ENCODE results near the gene ASB2. TPM values are rescaled to one million over a fixed set of nuclear protein-coding genes. Genes with fewer than 3 reads are reported as not detected.

ASB2 gene
- total and polyA plus RNA-seq, 2 experiments from 2014 or later: 191 to 208 TPM

DNA sequence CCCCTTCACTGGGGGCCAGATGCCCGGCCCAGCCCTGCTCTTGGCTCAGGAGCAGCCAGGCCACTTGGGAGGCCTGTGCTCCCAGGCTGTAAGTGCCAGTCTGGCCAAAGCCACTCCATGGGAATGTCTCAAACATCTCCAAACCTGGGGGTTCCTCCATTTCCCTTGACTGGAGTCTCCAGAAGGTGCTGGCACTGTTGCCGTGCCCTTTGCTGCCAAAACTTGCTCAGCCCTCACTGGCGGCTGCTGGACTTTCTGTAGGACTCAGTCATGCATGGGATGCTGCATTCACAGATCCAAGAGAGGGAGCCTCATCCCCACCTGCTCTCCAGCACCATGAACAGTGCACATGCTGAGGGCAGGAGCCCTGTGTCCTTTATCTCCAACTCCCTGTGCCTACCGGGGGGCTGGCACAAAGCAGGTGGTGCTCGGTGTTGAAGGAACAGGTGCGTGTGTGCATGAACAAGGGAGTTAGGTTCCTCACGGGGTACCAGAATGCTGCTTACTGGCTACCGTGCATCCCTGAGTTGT, 40.1 kb upstream of the ASB2 start:
- Histone ChIP-seq H3K4me3 (no peak overlapping the region), H3K27me3 (no peaks in the 10 kb centered on the region)

DNA sequence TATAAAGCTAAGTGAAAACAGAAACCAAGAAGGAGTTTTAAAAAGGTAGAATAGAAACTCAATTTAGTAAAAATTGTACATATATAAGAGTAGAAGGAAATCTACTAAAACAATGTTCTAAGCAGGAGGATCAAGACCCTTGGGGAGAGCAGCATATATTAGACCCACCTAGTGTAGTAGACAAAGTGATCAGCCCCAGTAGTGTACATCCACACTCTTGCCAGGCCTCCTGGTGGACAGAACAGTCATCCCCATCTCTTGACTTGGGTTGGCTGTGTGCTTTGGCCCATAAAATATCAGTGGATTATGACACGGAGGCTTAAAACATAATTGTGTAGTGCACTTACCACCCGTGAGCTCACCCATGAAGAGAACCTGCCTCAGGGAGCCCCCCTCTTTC, 38.9 kb upstream of the ASB2 start:
- H3K27me3 ChIP-seq: no peaks in the 10 kb centered on the region
- H3K4me3 ChIP-seq: no peak overlapping the region
- H3K36me3 ChIP-seq: no peaks in the 10 kb centered on the region
- no peaks in the 10 kb centered on the region for H3K9me3 ChIP-seq (ENCODE audit: low read depth)
- H3K27ac ChIP-seq: no peak overlapping the region
- H3K4me1 ChIP-seq (ENCODE audit: low read depth): peaks cover 7% of the 10 kb centered on the region
- TF ChIP-seq, protein P1, sequence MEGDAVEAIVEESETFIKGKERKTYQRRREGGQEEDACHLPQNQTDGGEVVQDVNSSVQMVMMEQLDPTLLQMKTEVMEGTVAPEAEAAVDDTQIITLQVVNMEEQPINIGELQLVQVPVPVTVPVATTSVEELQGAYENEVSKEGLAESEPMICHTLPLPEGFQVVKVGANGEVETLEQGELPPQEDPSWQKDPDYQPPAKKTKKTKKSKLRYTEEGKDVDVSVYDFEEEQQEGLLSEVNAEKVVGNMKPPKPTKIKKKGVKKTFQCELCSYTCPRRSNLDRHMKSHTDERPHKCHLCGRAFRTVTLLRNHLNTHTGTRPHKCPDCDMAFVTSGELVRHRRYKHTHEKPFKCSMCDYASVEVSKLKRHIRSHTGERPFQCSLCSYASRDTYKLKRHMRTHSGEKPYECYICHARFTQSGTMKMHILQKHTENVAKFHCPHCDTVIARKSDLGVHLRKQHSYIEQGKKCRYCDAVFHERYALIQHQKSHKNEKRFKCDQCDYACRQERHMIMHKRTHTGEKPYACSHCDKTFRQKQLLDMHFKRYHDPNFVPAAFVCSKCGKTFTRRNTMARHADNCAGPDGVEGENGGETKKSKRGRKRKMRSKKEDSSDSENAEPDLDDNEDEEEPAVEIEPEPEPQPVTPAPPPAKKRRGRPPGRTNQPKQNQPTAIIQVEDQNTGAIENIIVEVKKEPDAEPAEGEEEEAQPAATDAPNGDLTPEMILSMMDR (IDR thresholded peaks at IDR 0.05; ENCODE audit: low read depth, low read length): no peak
- DNase-seq (ENCODE audit: low read depth in 1 of 2, low spot score in 1 of 2): no peak

More for the DNA sequence above, 40.1 kb upstream of the ASB2 start:
- H3K9me3 ChIP-seq (ENCODE audit: low read depth): no peaks in the 10 kb centered on the region
- H3K27ac ChIP-seq: no peak overlapping the region
- H3K36me3 ChIP-seq: no peaks in the 10 kb centered on the region
- peaks cover 7% of the 10 kb centered on the region for H3K4me1 ChIP-seq (ENCODE audit: low read depth)
- TF ChIP-seq, protein P1 (IDR thresholded peaks at IDR 0.05; ENCODE audit: low read depth, low read length): no peak
- no peak for DNase-seq (ENCODE audit: low read depth in 1 of 2, low spot score in 1 of 2)

DNA sequence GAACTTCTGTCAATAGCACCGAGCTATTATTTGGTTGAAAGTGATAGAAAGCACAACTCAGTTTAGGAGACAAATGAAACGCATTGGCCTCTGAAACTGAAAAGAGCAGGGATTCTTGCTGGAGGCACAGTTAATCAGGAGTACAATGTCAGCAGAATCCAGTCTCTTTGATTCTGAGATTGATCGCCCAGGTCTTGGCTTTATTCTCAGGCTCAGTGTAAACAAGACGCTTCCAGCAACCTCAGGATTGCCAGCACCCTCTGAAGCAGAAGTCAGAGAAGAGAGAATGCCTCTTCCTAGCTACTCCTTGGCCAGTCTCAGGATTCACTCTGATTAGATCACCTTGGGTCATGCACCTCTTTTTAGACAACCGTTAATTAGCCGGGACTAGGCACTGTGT, 38.0 kb upstream of the ASB2 start:
- Histone ChIP-seq H3K36me3 (no peaks in the 10 kb centered on the region), H3K4me3 (no peak overlapping the region), H3K4me1 (ENCODE audit: low read depth) (peaks cover 10% of the 10 kb centered on the region), H3K9me3 (ENCODE audit: low read depth) (no peaks in the 10 kb centered on the region), H3K27me3 (no peaks in the 10 kb centered on the region), H3K27ac (no peak overlapping the region)
- no peak for DNase-seq (ENCODE audit: low read depth in 1 of 2, low spot score in 1 of 2)
- TF ChIP-seq, protein P1 (IDR thresholded peaks at IDR 0.05; ENCODE audit: low read depth, low read length): no peak

DNA sequence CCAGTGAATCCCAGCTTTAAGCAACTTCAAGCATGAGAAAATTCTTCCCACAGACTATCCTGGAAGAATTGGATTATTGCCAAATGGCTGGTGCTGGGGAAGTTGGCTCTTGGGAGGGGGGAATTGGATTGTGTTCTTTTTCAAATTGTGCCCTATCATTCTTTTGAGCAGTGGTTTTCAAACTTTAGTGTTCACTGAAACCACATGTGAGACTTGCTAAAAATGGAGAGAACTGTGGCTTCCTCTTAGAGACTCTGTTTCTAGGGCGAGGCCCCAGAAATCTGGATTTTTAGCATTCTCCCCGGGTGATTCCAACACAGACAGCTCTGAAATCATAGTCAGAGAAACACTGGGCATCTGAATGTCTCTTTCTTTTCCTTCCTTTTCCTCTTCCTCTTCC, 35.4 kb upstream of the ASB2 start:
- Histone ChIP-seq H3K9me3 (ENCODE audit: low read depth) (no peaks in the 10 kb centered on the region), H3K36me3 (no peaks in the 10 kb centered on the region), H3K27me3 (no peaks in the 10 kb centered on the region), H3K4me1 (ENCODE audit: low read depth) (peaks cover 10% of the 10 kb centered on the region), H3K4me3 (no peak overlapping the region), H3K27ac (no peak overlapping the region)
- TF ChIP-seq, protein P1 (IDR thresholded peaks at IDR 0.05; ENCODE audit: low read depth, low read length): no peak
- peak in 1 of 2 donors; percentile 52 for DNase-seq (ENCODE audit: low read depth in 1 of 2, low spot score in 1 of 2)

DNA sequence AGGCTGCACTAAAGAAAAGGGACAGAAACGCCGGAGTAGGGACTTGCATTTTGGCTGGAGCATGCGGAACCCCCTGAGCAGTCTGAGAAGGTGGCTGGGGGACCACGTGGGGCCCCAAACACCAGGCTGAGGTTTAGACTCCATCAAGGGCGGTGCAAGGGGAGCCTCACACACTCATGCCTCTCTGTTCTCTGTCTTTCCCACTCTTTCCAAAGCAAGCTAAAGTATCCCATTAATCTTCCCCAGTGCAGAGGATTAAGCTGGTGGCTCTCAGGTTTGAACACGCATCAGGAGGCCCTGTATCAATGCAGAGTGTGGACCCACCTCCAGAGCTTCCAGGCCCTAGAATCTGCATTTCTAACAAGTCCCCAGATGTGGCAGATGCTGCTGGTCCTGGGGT, 34.3 kb upstream of the ASB2 start:
- peaks cover 10% of the 10 kb centered on the region for H3K4me1 ChIP-seq (ENCODE audit: low read depth)
- H3K36me3 ChIP-seq: no peaks in the 10 kb centered on the region
- DNase-seq (ENCODE audit: low read depth in 1 of 2, low spot score in 1 of 2): no peak
- TF ChIP-seq, protein P1 (IDR thresholded peaks at IDR 0.05; ENCODE audit: low read depth, low read length): no peak
- H3K4me3 ChIP-seq: no peak overlapping the region
- H3K9me3 ChIP-seq (ENCODE audit: low read depth): no peaks in the 10 kb centered on the region
- H3K27me3 ChIP-seq: no peaks in the 10 kb centered on the region
- H3K27ac ChIP-seq: no peak overlapping the region

Measured in cardiac muscle cell (in vitro differentiated cells and primary cell).